ENCODE measurements around the gene AIFM3.

GRCh38 chr22:20987375-20987774 lies 20.3 kb downstream of the AIFM3 start:
- TF ChIP-seq, protein P1, sequence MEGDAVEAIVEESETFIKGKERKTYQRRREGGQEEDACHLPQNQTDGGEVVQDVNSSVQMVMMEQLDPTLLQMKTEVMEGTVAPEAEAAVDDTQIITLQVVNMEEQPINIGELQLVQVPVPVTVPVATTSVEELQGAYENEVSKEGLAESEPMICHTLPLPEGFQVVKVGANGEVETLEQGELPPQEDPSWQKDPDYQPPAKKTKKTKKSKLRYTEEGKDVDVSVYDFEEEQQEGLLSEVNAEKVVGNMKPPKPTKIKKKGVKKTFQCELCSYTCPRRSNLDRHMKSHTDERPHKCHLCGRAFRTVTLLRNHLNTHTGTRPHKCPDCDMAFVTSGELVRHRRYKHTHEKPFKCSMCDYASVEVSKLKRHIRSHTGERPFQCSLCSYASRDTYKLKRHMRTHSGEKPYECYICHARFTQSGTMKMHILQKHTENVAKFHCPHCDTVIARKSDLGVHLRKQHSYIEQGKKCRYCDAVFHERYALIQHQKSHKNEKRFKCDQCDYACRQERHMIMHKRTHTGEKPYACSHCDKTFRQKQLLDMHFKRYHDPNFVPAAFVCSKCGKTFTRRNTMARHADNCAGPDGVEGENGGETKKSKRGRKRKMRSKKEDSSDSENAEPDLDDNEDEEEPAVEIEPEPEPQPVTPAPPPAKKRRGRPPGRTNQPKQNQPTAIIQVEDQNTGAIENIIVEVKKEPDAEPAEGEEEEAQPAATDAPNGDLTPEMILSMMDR (IDR thresholded peaks at IDR 0.05) = no peak
- no peak for TF ChIP-seq POLR2A (IDR thresholded peaks at IDR 0.05)
